Ectodermal cell (in vitro differentiated cells): ENCODE measurements around the gene SH2B3.

Source experiments
- H3K27ac ChIP-seq: 2 replicates; pipeline ENCODE4 v1.7.0; 2013; ENCODE audit warnings: mild to moderate bottlenecking, low read depth, low read length; ENCODE audit not compliant: insufficient read depth, poor library complexity, severe bottlenecking
- H3K27me3 ChIP-seq: 2 replicates; pipeline ENCODE4 v1.7.0; 2013; ENCODE audit warnings: mild to moderate bottlenecking, low read length; ENCODE audit not compliant: insufficient read depth, control insufficient read depth, poor library complexity, severe bottlenecking
- H3K36me3 ChIP-seq: one replicate; pipeline ENCODE4 v1.7.0; 2013; ENCODE audit warnings: low read length; ENCODE audit not compliant: control insufficient read depth, insufficient read depth
- H3K4me1 ChIP-seq: one replicate; pipeline ENCODE4 v1.7.0; 2013; ENCODE audit warnings: low read length; ENCODE audit not compliant: control insufficient read depth, insufficient read depth
- H3K4me3 ChIP-seq: 2 replicates; pipeline ENCODE4 v1.7.0; 2013; ENCODE audit warnings: low read depth, low read length, control low read depth; ENCODE audit not compliant: insufficient read depth
- H3K9me3 ChIP-seq: 2 replicates; pipeline ENCODE4 v1.7.0; 2013; ENCODE audit warnings: mild to moderate bottlenecking, low read length, moderate library complexity; ENCODE audit not compliant: control insufficient read depth
- WGBS, 2 experiments: methylation state at CpG; one replicate each; pipeline ENCODE4 v1.1.7; 2013; ENCODE audit warnings: missing lambda C conversion rate in 2 of 2; 5-methylcytosine and 5-hydroxymethylcytosine counted together

SH2B3 gene

DNA sequence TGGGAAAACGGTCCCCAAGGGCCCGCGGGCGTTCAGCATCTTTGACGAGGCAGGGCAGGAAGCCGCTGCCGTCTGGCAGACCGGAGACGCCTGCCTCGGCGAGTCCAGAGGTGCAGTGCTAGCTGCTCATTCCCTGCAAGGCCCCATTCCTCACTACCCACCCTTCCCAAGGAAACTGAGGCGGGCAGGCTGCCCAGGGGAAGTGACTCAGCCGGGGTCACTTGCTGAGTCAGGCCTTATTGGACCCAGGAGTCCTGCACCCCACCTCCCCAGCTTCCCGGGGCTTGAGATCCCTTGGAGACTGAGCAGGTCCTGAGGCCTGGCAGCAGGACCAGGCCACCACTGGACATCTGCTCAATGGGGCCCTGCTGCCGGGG lies 3.7 kb downstream of the SH2B3 start:
- Histone ChIP-seq H3K4me3 (no peak overlapping the region), H3K27me3 (peaks cover 13% of the 10 kb centered on the region), H3K36me3 (no peaks in the 10 kb centered on the region), H3K4me1 (peaks cover 46% of the 10 kb centered on the region), H3K9me3 (no peaks in the 10 kb centered on the region), H3K27ac (no peak overlapping the region)
- WGBS, 2 experiments, result 90 to 93% methylated on average over 15 of the region's 15 CpGs

- peaks cover 45% of the 10 kb centered on the region for H3K4me1 ChIP-seq
- no peaks in the 10 kb centered on the region for H3K9me3 ChIP-seq
- H3K4me3 ChIP-seq, result no peak overlapping the region
- no peaks in the 10 kb centered on the region for H3K36me3 ChIP-seq
- H3K27ac ChIP-seq, result peak overlapping the region; percentile 31
- WGBS, 2 experiments, result 71 to 74% methylated on average over 14 of the region's 14 CpGs
- H3K27me3 ChIP-seq, result peaks cover 7% of the 10 kb centered on the region
Measured at GRCh38 chr12:111409780-111410430, 4.2 kb downstream of the SH2B3 start.

- H3K27me3 ChIP-seq, result peaks cover 5% of the 10 kb centered on the region
- WGBS, 2 experiments, result 87 to 89% methylated on average over 12 of the region's 12 CpGs
- no peaks in the 10 kb centered on the region for H3K9me3 ChIP-seq
- H3K4me1 ChIP-seq, result peaks cover 42% of the 10 kb centered on the region
- peak overlapping the region; percentile 31 for H3K27ac ChIP-seq
- no peaks in the 10 kb centered on the region for H3K36me3 ChIP-seq
- H3K4me3 ChIP-seq, result no peak overlapping the region
Measured at GRCh38 chr12:111410431-111411184, 4.9 kb downstream of the SH2B3 start.

- Histone ChIP-seq H3K4me1 (peaks cover 39% of the 10 kb centered on the region), H3K27ac (no peak overlapping the region), H3K4me3 (no peak overlapping the region), H3K27me3 (peaks cover 4% of the 10 kb centered on the region), H3K9me3 (no peaks in the 10 kb centered on the region), H3K36me3 (no peaks in the 10 kb centered on the region)
- WGBS, 2 experiments, result 65% methylated on average over 8 of the region's 8 CpGs
Measured at GRCh38 chr12:111411185-111411764, 5.6 kb downstream of the SH2B3 start.

DNA sequence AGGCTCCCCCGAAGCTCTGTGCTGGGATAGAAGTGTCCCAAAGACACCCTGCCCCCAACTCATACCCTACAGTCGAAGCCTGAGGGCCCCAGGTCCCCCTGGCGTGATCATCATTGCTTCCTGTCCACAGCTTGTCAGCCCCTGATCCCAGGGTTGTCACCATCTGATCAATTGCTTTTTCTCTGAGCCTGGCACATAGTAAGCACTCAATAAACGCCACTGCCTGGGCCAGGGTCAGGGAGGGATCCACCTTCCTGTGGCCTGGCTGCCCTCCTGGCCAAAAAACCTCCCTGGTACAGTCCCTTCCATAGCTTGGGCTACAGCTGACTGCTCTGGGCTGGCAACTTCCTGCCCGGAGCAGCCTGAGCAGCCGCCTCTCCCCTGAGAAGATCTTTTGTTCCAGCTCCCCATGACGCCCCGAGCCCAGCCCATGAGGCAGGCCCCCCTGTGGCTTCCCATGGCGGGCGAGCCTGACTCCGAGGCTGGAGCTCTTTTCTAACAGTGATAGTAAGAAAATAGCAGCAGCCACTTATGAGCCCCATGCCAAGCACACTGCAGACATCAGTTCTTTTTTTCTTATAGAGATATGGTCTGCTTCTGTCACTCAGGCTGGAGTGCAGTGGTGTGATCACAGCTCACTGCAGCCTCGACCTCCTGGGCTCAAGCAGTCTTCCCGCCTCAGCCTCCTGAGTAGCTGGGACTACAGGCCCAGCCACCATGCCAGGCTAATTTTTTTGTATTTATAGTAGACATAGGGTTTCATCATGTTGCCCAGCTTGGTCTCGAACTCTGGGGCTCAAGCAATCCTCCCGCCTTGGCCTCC lies 6.5 kb downstream of the SH2B3 start:
- H3K27me3 ChIP-seq, result no peaks in the 10 kb centered on the region
- no peaks in the 10 kb centered on the region for H3K9me3 ChIP-seq
- WGBS, 2 experiments, result 33 to 36% methylated on average over 15 of the region's 15 CpGs
- no peak overlapping the region for H3K4me3 ChIP-seq
- peak overlapping the region; percentile 64 for H3K27ac ChIP-seq
- H3K4me1 ChIP-seq, result peaks cover 30% of the 10 kb centered on the region
- H3K36me3 ChIP-seq, result no peaks in the 10 kb centered on the region

DNA sequence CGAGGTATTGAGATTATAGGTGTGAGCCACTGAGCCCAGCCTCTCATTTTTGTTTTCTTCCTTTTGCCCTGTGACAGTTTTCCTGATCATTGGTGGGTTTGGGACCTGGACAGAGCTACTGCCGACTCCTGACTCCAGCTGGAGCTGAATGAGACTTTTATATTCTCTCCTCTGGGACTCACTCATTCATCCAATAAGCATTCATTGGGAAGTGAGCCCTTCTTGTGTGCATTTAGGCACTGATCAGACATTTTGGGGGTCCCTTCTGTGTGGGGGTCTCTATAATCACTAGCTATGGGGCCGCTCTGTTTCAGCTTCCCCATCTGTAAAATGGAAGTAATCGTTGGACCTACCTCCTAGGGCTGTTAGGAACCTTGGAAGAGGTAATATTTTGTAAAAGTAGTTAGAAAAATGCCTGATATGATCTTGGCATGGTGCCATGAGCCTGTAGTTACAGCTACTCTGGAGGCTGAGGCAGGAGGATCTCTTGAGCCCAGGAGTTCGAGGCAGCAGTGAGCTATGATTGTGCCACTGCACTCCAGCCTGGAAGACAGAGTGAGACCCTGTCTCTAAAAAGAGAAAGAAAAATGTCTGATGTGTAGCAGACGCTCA lies 7.2 kb downstream of the SH2B3 start:
- Histone ChIP-seq H3K27ac (no peak overlapping the region), H3K36me3 (no peaks in the 10 kb centered on the region), H3K4me1 (peaks cover 26% of the 10 kb centered on the region)

DNA sequence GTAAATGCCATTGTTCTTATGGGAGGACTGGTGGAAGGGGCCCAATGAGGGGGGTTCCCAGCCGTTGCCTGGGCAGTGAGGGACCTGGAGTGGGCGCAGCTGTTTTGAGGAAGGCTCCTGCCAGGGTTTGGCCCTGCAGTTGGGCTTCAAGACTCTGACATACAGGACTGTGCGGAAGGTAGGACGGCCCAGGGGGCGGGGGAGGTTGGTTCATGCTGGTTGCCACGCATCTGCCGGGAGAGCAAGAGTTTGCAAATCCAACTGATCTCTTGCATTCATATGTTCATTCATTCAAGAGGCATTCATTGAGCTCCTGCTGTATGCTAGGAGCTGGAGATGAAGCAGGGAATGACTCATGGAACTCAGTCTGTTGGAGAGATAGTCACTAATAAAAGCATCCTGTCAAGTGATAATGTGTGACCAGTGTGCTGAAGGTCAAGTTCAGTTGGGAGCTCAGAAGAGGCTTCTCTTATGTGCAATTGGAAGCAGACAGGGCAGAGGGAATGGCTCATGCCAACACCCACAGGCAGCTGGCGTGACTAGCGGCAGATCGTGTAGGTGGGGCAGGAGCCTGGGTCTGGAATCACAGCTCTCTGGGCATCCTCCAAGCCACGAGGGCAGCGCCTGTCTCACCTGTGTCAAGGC lies 7.8 kb downstream of the SH2B3 start:
- 81 to 83% methylated on average over 12 of the region's 12 CpGs for WGBS, 2 experiments
- H3K27me3 ChIP-seq, result no peaks in the 10 kb centered on the region
- peaks cover 26% of the 10 kb centered on the region for H3K4me1 ChIP-seq
- no peak overlapping the region for H3K4me3 ChIP-seq
- no peaks in the 10 kb centered on the region for H3K36me3 ChIP-seq
- H3K27ac ChIP-seq, result no peak overlapping the region
- H3K9me3 ChIP-seq, result no peaks in the 10 kb centered on the region

More for the DNA sequence above, 7.2 kb downstream of the SH2B3 start:
- H3K4me3 ChIP-seq, result no peak overlapping the region
- no peaks in the 10 kb centered on the region for H3K27me3 ChIP-seq
- no peaks in the 10 kb centered on the region for H3K9me3 ChIP-seq
- WGBS, 2 experiments, result 79% methylated on average over 6 of the region's 6 CpGs

DNA sequence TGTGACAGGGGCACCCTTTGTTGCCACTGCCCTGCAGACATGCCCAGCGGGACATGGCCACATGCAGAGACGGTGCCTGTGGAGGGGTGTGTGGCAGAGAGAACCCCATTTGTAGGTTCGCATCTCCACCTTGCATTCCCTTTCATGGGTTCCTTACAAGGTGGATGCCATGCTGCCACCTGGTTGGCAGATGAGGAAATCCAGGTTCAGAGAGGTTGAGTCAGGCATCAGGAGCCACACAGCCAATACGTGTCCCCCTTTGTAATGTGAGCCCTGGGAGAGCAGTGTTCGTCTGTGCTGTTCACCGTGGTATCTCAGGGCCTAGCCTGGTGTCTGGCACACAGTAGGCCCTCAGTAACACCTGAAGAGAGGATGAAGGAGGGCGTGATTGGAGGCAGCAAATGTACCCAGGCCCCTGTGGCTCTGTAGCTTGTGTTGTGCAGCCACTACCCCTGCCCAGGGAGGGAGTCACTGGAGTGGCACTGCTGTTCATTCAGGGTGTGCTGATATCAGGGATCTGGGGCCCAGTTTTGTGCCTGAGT lies 9.1 kb downstream of the SH2B3 start:
- no peaks in the 10 kb centered on the region for H3K36me3 ChIP-seq
- WGBS, 2 experiments, result 91 to 93% methylated on average over 7 of the region's 7 CpGs

DNA sequence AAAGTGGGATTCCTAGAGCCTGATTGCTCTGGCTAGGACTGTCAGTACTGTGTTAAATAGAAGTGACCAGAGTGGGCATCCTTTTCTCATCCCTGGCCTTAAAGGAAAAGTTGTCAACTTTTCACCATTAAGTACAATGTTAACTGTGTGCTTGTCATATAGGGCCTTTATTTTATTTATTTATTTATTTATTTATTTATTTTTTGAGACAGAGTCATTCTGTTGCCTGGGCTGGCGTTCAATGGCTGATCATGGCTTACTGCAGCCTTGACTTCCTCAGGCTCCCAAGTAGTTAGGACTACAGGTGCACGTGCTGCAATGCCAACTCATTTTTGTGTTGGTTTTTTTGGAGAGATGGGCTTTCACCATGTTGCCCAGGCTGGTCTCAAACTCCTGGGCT lies 11.6 kb downstream of the SH2B3 start:
- H3K9me3 ChIP-seq, result no peaks in the 10 kb centered on the region
- WGBS, 2 experiments, result 94 to 97% methylated on average over 2 of the region's 2 CpGs
- peaks cover 3% of the 10 kb centered on the region for H3K4me1 ChIP-seq
- H3K27ac ChIP-seq, result no peak overlapping the region
- no peak overlapping the region for H3K4me3 ChIP-seq
- H3K36me3 ChIP-seq, result no peaks in the 10 kb centered on the region
- no peaks in the 10 kb centered on the region for H3K27me3 ChIP-seq

More for the DNA sequence above, 9.1 kb downstream of the SH2B3 start:
- Histone ChIP-seq H3K4me3 (no peak overlapping the region), H3K9me3 (no peaks in the 10 kb centered on the region), H3K27me3 (no peaks in the 10 kb centered on the region), H3K4me1 (peaks cover 24% of the 10 kb centered on the region), H3K27ac (no peak overlapping the region)
